ENCODE results near the gene PCSK5. TPM values are rescaled to one million over a fixed set of nuclear protein-coding genes. Genes with fewer than 3 reads are reported as not detected.

Gene PCSK5
- total and polyA plus RNA-seq, 2 of the 8 experiments (the other 6 are each of a cell fraction or from before 2014, with no cell fraction given) = 5.5 to 10.7 TPM

DNA sequence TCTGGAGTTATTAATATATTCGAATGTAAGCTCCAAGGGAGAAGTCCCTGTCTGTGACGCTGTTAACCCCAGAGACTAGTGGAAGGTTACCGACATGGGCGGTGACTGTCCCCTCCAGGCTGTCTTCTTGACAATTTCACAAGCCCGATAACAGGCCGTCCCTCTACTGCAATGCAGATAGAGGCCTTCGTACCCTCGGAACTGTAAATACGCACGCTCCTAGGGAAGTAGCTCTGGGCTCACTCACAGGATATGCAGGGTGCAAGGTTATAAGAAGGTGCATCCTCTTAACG lies 504.4 kb downstream of the PCSK5 start (continued):
- no peak for TF ChIP-seq SP4 (IDR thresholded peaks at IDR 0.05; ENCODE audit: low read length)
- no peak for TF ChIP-seq CEBPB (IDR thresholded peaks at IDR 0.05; ENCODE audit: low read depth, low read length)
- no peak for TF ChIP-seq CHD7 (IDR thresholded peaks at IDR 0.05; ENCODE audit: insufficient replicate concordance, low read length)
- TF ChIP-seq BACH1 (IDR thresholded peaks at IDR 0.05; ENCODE audit: low read length) = no peak
- TF ChIP-seq ZNF274 (IDR thresholded peaks at IDR 0.05; ENCODE audit: borderline replicate concordance, extremely low read depth, low read length) = no peak
- no peak for TF ChIP-seq BRCA1 (IDR thresholded peaks at IDR 0.05; ENCODE audit: low read depth, low read length)
